OCI-LY7 (cell line): Measurements from ENCODE around the gene OR2AT4.

Experiments used
- EZH2phosphoT487 ChIP-seq: fragments of 200-600 bp; sonication (generic); IDR thresholded peaks from 2 replicates; pipeline ENCODE4 v1.6.1; 2018; ENCODE audit warnings: low read depth, borderline replicate concordance, mild to moderate bottlenecking, mixed run types, antibody characterized with exemption, low read length, moderate library complexity, mixed read lengths
- TF ChIP-seq, protein P1 (sequence below): fragments of 200-600 bp; sonication (generic); conservative IDR thresholded peaks from 2 replicates; pipeline ENCODE4 v1.5.1; 2014; ENCODE audit warnings: mild to moderate bottlenecking, antibody characterized with exemption, low read length, moderate library complexity, mixed read lengths

GRCh38 chr11:75132080-75132479, 35.4 kb upstream of the OR2AT4 start:
- TF ChIP-seq, protein P1, sequence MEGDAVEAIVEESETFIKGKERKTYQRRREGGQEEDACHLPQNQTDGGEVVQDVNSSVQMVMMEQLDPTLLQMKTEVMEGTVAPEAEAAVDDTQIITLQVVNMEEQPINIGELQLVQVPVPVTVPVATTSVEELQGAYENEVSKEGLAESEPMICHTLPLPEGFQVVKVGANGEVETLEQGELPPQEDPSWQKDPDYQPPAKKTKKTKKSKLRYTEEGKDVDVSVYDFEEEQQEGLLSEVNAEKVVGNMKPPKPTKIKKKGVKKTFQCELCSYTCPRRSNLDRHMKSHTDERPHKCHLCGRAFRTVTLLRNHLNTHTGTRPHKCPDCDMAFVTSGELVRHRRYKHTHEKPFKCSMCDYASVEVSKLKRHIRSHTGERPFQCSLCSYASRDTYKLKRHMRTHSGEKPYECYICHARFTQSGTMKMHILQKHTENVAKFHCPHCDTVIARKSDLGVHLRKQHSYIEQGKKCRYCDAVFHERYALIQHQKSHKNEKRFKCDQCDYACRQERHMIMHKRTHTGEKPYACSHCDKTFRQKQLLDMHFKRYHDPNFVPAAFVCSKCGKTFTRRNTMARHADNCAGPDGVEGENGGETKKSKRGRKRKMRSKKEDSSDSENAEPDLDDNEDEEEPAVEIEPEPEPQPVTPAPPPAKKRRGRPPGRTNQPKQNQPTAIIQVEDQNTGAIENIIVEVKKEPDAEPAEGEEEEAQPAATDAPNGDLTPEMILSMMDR, result no peak
- no peak for TF ChIP-seq EZH2phosphoT487
